ENCODE results near the gene GREB1. TPM values are rescaled to one million over a fixed set of nuclear protein-coding genes. Genes with fewer than 3 reads are reported as not detected.

GREB1 gene
- polyA plus RNA-seq, 1 experiment, result 0.12 TPM

GRCh38 chr2:11636593-11637295, 102.9 kb downstream of the GREB1 start:
- CTCF ChIA-PET, result no interaction called here
- no peak overlapping the region for H3K4me3 ChIP-seq (ENCODE audit: low read depth, low read length)
- H3K27ac ChIP-seq (ENCODE audit: low read depth, low read length), result no peak overlapping the region
- DNase-seq (ENCODE audit: low read depth, low spot score), result no peak
- H3K9me3 ChIP-seq (ENCODE audit: control insufficient read depth, insufficient read depth, low read length), result no peaks in the 10 kb centered on the region
- POLR2A ChIA-PET, result no interaction called here
- H3K27me3 ChIP-seq (ENCODE audit: control insufficient read depth, insufficient read depth, low read length), result peaks cover 10% of the 10 kb centered on the region
- TF ChIP-seq CTCF (IDR thresholded peaks at IDR 0.05; ENCODE audit: low read depth, low read length), result no peak

GRCh38 chr2:11637546-11637945, 103.7 kb downstream of the GREB1 start:
- Histone ChIP-seq H3K27ac (ENCODE audit: low read depth, low read length) (no peak overlapping the region), H3K27me3 (ENCODE audit: control insufficient read depth, insufficient read depth, low read length) (peaks cover 10% of the 10 kb centered on the region), H3K9me3 (ENCODE audit: control insufficient read depth, insufficient read depth, low read length) (no peaks in the 10 kb centered on the region), H3K4me3 (ENCODE audit: low read depth, low read length) (no peak overlapping the region)
- ChIA-PET CTCF (no interaction called here), POLR2A (no interaction called here)
- no peak for DNase-seq (ENCODE audit: low read depth, low spot score)
- no peak for TF ChIP-seq CTCF (IDR thresholded peaks at IDR 0.05; ENCODE audit: low read depth, low read length)

- no peak overlapping the region for H3K27ac ChIP-seq (ENCODE audit: low read depth, low read length)
- ChIA-PET POLR2A (no interaction called here), CTCF (no interaction called here)
- peaks cover 15% of the 10 kb centered on the region for H3K27me3 ChIP-seq (ENCODE audit: control insufficient read depth, insufficient read depth, low read length)
- DNase-seq (ENCODE audit: low read depth, low spot score), result no peak
- no peak overlapping the region for H3K4me3 ChIP-seq (ENCODE audit: low read depth, low read length)
- no peak for TF ChIP-seq CTCF (IDR thresholded peaks at IDR 0.05; ENCODE audit: low read depth, low read length)
- H3K9me3 ChIP-seq (ENCODE audit: control insufficient read depth, insufficient read depth, low read length), result no peaks in the 10 kb centered on the region
Measured at GRCh38 chr2:11639503-11639902, 105.7 kb downstream of the GREB1 start.

GRCh38 chr2:11640132-11640531, 106.3 kb downstream of the GREB1 start:
- CTCF ChIA-PET, result no interaction called here
- POLR2A ChIA-PET, result no interaction called here
- H3K4me3 ChIP-seq (ENCODE audit: low read depth, low read length), result no peak overlapping the region
- no peaks in the 10 kb centered on the region for H3K9me3 ChIP-seq (ENCODE audit: control insufficient read depth, insufficient read depth, low read length)
- peaks cover 15% of the 10 kb centered on the region for H3K27me3 ChIP-seq (ENCODE audit: control insufficient read depth, insufficient read depth, low read length)
- DNase-seq (ENCODE audit: low read depth, low spot score), result no peak
- TF ChIP-seq CTCF (IDR thresholded peaks at IDR 0.05; ENCODE audit: low read depth, low read length), result no peak
- no peak overlapping the region for H3K27ac ChIP-seq (ENCODE audit: low read depth, low read length)

GRCh38 chr2:11642972-11643371, 109.1 kb downstream of the GREB1 start:
- TF ChIP-seq CTCF (IDR thresholded peaks at IDR 0.05; ENCODE audit: low read depth, low read length), result no peak
- H3K4me3 ChIP-seq (ENCODE audit: low read depth, low read length), result no peak overlapping the region
- H3K27ac ChIP-seq (ENCODE audit: low read depth, low read length), result no peak overlapping the region
- DNase-seq (ENCODE audit: low read depth, low spot score), result no peak
- ChIA-PET CTCF (no interaction called here), POLR2A (no interaction called here)
- H3K27me3 ChIP-seq (ENCODE audit: control insufficient read depth, insufficient read depth, low read length), result peaks cover 15% of the 10 kb centered on the region
- no peaks in the 10 kb centered on the region for H3K9me3 ChIP-seq (ENCODE audit: control insufficient read depth, insufficient read depth, low read length)
